ENCODE results near the gene DOP1B.
"Not testable (repeated sequence)": the region's sequence is repeated elsewhere in the genome, so short reads cannot be mapped to it uniquely, and the experiment has no call there.

The DOP1B gene, protein sequence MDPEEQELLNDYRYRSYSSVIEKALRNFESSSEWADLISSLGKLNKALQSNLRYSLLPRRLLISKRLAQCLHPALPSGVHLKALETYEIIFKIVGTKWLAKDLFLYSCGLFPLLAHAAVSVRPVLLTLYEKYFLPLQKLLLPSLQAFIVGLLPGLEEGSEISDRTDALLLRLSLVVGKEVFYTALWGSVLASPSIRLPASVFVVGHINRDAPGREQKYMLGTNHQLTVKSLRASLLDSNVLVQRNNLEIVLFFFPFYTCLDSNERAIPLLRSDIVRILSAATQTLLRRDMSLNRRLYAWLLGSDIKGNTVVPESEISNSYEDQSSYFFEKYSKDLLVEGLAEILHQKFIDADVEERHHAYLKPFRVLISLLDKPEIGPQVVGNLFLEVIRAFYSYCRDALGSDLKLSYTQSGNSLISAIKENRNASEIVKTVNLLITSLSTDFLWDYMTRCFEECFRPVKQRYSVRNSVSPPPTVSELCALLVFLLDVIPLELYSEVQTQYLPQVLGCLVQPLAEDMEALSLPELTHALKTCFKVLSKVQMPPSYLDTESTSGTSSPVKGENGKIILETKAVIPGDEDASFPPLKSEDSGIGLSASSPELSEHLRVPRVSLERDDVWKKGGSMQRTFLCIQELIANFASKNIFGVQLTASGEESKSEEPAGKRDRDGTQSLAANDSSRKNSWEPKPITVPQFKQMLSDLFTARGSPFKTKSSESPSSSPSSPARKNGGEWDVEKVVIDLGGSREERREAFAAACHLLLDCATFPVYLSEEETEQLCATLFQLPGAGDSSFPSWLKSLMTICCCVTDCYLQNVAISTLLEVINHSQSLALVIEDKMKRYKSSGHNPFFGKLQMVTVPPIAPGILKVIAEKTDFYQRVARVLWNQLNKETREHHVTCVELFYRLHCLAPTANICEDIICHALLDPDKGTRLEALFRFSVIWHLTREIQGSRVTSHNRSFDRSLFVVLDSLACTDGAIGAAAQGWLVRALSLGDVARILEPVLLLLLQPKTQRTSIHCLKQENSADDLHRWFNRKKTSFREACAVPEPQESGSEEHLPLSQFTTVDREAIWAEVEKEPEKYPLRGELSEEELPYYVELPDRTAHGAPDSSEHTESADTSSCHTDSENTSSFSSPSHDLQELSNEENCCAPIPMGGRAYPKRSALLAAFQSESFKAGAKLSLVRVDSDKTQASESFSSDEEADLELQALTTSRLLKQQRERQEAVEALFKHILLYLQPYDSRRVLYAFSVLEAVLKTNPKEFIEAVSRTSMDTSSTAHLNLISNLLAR (N-terminal part only)

GRCh38 chr21:36156815-36157670 is at the start of gene DOP1B:
DOP1B (plus strand) TSS chr21:36156824; CDS start chr21:36164734, 7,910 bp downstream.
- DNase-seq = peak; percentile 48

GRCh38 chr21:36109868-36110267 is 46.8 kb upstream of the DOP1B start:
- no peak for DNase-seq

- no peak for DNase-seq
Measured at GRCh38 chr21:36111238-36111637, 45.4 kb upstream of the DOP1B start.

DNA sequence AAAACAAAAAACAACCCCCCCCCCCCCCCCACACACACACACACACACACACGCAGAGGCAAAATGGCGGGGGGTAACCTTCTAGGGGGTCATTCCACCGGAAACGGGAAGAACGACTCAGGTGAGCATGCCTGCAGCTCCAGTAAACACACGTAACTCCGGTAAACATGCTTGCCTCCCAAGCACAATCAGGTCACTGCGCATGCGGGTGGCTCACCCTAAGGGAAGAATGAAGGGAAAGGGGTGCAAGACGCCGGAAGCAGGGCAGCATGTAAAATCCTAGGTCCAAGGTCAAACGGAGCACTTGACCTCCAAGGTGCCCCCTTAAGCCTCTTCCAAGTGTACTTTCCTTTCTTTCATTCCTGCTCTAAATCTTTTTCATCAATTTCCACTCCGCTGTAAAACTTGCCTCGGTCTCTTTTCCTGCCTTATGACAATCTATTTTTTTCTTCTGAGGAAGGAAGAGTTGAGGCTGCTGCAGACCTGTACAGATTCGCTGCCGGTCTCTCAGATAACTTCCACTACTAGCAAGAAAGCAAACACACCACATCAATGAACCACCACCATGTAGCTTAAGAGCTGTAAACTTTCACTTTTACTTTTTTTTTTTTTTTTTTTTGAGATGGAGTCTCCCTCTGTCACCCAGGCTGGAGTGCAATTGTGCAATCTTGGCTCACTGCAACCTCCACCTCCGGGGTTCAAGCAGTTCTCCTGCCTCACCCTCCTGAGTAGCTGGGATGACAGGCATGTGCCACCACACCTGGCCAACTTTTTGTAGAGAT is 42.8 kb upstream of the DOP1B start:
- DNase-seq = peak; percentile 47

DNA sequence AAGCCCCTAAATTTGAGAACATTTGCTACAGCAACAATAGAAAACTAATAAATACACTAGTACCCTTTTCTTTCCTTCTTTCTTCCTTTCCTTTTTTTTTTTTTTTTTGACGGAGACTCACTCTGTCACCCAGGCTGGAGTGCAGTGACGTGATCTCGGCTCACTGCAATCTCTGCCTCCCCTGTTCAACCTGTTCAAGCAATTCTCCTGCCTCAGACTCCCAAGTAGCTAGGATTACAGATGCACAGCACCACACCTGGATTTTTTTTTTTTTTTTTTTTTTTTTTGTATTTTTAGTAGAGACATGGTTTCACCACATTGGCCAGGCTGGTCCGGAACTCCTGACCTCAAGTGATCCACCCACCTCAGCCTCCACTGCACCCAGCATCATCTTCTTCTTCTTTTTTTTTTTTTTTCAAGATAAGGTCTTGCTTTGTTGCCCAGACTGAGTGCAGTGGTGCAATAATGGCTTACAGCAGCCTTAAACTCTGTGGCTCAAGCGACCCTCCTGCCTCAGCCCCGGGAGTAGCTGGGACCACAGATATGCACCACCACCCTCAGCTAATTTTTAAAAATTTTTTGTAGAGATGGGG is 41.4 kb upstream of the DOP1B start:
- DNase-seq = no peak

GRCh38 chr21:36117286-36117741 is 39.3 kb upstream of the DOP1B start:
- DNase-seq = no peak

DNA sequence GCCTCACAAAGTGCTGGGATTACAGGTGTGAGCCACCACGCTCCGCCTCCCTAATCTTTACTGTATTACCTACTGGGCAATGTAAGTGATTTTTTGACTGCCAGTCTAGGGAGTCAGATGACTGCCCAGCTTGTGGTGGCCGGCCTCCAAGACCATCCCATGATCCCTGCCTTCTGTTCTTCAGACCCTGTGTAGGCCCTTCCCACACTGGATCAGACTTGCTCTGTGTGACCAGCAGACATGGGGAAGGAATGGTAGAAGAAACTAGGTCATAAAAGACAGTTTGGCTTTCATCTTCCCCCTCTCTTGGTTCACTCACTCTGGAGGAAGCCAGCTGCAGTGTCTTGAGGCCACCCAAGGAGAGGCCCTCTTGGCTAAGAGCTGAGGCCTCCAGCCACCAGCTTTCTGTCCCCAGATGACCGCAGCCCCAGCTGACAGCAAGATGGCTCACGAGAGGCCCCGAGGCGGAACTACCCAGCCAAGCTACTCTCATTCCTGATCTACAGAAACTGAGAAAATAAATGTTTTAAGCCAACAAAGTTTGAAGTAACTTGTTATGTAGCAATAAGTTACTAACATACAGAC is 36.2 kb upstream of the DOP1B start:
- DNase-seq = no peak

DNA sequence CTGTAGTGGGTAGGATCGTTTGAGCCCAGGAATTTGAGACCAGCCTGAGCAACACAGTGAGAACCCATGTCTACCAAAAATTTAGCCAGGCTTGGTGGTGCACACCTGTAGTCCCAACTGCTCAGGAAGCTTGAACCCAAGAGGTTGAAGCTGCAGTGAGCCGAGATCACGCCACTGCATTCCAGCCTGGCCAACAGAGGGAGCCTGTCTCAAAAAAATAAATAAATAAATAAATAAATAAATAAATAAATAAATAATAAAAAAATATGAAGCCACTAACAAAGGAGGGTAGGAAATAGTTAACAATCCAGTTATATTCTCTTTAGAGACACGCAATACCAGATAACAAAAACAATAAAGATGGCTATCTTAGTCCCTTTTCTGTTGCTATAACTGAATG is 33.6 kb upstream of the DOP1B start:
- DNase-seq = no peak

DNA sequence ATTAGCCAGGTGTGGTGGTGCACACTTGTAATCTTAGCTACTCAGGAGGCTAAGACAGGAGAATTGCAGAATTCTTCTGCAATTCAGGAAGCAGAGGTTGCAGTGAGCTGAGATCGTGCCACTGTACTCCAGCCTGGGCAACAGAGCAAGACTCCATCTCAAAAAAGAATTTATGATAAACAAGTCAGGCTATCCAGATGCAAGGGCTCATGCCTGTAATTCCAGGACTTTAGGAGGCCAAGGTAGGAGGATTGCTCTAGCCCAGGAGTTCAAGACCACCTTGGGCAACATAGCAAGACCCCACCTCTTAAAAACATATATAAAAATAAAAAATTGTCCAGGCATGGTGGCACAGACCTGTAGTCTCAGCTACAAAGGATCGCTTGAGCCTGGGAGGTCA is 32.2 kb upstream of the DOP1B start:
- no peak for DNase-seq

DNA sequence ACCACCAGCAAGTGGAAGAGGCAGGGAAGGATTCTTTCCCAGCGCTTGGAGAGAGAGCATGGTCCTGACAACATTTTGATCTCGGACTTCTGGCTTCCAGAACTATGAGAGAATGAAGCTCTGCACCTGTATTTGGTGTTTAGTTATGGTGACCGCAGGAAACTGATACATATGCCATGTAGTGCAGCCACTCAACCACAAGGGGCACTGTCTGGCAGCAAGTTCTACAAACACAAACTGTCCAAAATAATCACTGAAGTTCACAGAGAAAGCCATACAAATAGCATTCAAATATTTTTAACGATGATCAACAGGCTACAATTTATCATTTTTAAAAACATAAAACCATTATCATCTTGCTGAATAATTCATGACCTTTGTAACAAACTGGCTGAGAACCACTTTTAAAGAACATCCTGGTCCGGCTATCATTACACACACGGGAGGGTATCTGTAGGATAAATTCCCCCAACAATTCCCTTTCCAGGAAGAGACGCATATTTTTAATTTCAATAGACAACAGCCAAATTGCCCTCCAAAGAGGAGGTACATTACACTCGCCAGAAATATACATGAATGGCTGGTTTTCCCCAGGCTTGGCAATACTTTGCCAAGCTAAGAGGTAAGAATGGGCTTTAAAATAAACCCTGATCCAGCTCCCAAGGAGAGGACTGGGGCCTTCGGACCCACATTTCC is 31.0 kb upstream of the DOP1B start:
- DNase-seq = peak; percentile 56

- DNase-seq = no peak
Measured at GRCh38 chr21:36126208-36126565, 30.4 kb upstream of the DOP1B start.

DNA sequence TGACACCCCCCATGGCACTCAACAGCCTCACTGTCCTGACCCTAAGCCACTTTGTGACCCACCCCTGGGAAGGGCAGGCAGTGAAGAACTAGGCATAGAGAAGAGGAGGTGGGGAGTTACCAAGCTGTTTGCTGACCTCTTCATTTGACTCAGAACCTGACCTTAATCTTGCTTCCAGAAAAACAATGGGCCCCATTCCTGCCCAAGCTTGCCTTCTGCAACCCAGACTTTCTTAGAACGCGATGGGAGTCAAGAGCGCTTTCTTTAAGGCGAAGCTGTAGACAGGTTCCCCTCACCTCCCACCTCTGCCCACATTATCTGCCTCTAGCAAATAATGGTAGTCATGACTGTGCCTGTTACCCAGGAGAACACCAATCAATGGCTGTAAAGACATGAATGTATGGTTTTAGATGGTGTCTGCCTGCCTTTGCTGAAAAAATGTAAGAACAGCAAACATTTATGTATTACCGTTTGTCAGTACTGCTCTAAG is 30.0 kb upstream of the DOP1B start:
- no peak for DNase-seq

DNA sequence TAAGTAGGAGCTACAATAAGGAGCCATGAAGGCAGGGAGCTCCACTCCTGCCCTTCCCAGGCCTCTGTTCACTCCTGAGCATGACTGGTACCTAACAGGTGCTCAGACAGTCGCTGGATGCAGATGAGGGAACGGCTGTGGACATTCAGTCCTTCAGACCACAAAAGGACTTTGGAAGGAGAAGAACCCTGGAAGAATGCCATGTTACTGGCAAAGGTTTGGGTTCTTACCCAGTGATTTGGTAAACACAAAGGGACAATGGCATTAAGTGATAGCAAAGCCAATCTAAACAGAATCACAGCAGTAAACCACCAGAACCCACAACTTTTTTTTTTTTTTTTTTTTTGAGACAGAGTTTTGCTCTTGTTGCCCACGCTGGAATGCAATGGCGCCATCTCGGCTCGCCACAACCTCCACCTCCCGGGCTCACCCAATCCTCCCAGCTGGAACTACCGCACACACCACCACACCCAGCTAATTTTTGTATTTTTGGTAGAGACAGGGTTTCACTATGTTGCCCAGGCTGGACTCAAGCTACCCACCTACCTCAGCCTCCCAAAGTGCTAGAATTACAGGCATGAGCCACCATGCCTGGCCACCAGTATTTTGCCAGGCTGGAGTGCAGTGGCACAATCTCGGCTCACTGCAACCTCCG is 29.2 kb upstream of the DOP1B start:
- no peak for DNase-seq

GRCh38 chr21:36127977-36128376 is 28.6 kb upstream of the DOP1B start:
- DNase-seq = no peak

DNA sequence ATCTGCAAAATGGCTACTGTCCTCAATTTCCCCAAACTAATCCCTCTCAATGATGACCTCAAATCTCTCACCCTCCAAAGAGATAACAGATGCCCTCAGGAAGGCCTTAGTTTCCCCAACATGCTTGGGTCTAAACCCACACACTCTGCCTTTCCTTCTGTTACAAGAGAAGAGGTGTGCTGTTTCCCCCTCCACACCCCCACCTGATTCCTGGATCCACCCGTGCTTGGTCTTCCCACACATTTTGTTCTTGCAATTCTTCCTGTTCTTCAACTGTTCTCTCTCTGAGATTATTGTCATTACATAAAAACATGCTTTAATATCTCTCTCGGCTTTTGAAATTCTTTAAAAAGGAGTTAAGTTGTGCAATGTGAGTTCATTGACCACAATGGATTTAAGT is 27.4 kb upstream of the DOP1B start:
- DNase-seq = no peak

- DNase-seq = not testable (repeated sequence)
Measured at GRCh38 chr21:36130414-36130762, 26.2 kb upstream of the DOP1B start.

DNA sequence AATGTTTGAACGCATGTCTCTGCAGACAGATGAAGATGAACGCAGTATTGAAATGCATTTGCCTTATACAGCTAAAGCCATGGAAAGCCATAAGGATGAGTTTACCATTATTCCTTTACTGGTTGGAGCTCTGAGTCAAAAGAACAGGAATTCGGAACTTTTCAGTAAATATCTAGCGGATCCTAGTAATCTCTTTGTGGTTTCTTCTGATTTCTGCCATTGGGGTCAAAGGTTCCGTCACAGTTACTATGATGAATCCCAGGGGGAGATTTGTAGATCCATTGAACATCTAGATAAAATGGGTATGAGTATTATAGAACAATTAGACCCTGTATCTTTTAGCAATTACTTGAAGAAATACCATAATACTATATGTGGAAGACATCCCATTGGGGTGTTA is 25.8 kb upstream of the DOP1B start:
- not testable (repeated sequence) for DNase-seq

- DNase-seq = no peak
Measured at GRCh38 chr21:36132696-36133095, 23.9 kb upstream of the DOP1B start.

GRCh38 chr21:36134803-36135390 is 21.7 kb upstream of the DOP1B start, which contains the start of gene CBR3:
CBR3 (plus strand) TSS chr21:36135079; CDS start chr21:36135193, 114 bp downstream.
- DNase-seq = peak; percentile 71

Data from activated naive CD4-positive, alpha-beta T cell treated with anti-CD3 and anti-CD28 coated beads, Interleukin-2, amount 50 U/mL, for 16 hours (primary cell).